A673 (cell line): ENCODE results near the gene PDGFRB. TPM values are rescaled to one million over a fixed set of nuclear protein-coding genes. Genes with fewer than 3 reads are reported as not detected.

Experiments used
- BruUV-seq: library from RNA; stranded (reverse); fragments of 400-500 nt; replicated peaks from 2 replicates; lab custom pipeline; 2021; lab: Mats Ljungman, UMichigan
- CTCF ChIA-PET: fragments of 300-600 bp; sonication (Branson Sonifier 250); formaldehyde crosslinking; loops from one replicate; lab custom pipeline; 2022; ENCODE audit warnings: antibody characterized with exemption; lab: Charles Lee
- POLR2A ChIA-PET: fragments of 300-600 bp; sonication (Branson Sonifier 250); formaldehyde crosslinking; loops from one replicate; lab custom pipeline; 2022; ENCODE audit warnings: antibody characterized with exemption; ENCODE audit not compliant: low non-redundant PET; lab: Charles Lee
- DNase-seq: peaks from one replicate; pipeline ENCODE4 v3.0.0-alpha.2; 2015; ENCODE audit warnings: low spot score
- H3K27ac ChIP-seq: fragments of 200-600 bp; sonication (generic); 2 replicates; pipeline ENCODE4 v1.5.1; 2016; ENCODE audit warnings: mixed run types, low read depth, mild to moderate bottlenecking, mixed read lengths, antibody characterized with exemption, low read length; ENCODE audit not compliant: poor library complexity, severe bottlenecking
- H3K27me3 ChIP-seq: fragments of 200-600 bp; sonication (generic); replicated peaks from 2 replicates; pipeline ENCODE4 v1.6.1; 2017; ENCODE audit warnings: mixed run types, low read depth, mild to moderate bottlenecking, mixed read lengths, antibody characterized with exemption, low read length; ENCODE audit not compliant: insufficient read depth, poor library complexity
- H3K36me3 ChIP-seq: fragments of 200-600 bp; sonication (generic); 2 replicates; pipeline ENCODE4 v1.6.1; 2016; ENCODE audit warnings: mixed run types, mild to moderate bottlenecking, mixed read lengths, antibody characterized with exemption, low read length; ENCODE audit not compliant: insufficient read depth, poor library complexity, severe bottlenecking
- H3K4me1 ChIP-seq: fragments of 200-600 bp; sonication (generic); 2 replicates; pipeline ENCODE4 v1.6.1; 2017; ENCODE audit warnings: mixed run types, mild to moderate bottlenecking, mixed read lengths, antibody characterized with exemption, low read length; ENCODE audit not compliant: insufficient read depth, poor library complexity, severe bottlenecking
- H3K4me3 ChIP-seq: fragments of 200-600 bp; sonication (generic); 2 replicates; pipeline ENCODE4 v1.5.1; 2016; ENCODE audit warnings: low read depth, mixed run types, mild to moderate bottlenecking, mixed read lengths, low read length; ENCODE audit not compliant: poor library complexity, severe bottlenecking
- H3K9me3 ChIP-seq: fragments of 200-600 bp; sonication (generic); 2 replicates; pipeline ENCODE4 v1.6.1; 2016; ENCODE audit warnings: mixed run types, low read depth, mild to moderate bottlenecking, mixed read lengths, antibody characterized with exemption, low read length; ENCODE audit not compliant: poor library complexity, severe bottlenecking
- CTCF ChIP-seq: fragments of 300-800, 200-600 bp; sonication (generic); conservative IDR thresholded peaks from 2 replicates; pipeline ENCODE4 v1.5.1; 2017; ENCODE audit warnings: low read depth, mild to moderate bottlenecking, antibody characterized with exemption, low read length, moderate library complexity, mixed read lengths
- EZH2 ChIP-seq: fragments of 200-600 bp; sonication (generic); IDR thresholded peaks from 2 replicates; pipeline ENCODE4 v1.6.1; 2017; ENCODE audit warnings: borderline replicate concordance, low read depth, mild to moderate bottlenecking, mixed read lengths, antibody characterized with exemption, low read length; ENCODE audit not compliant: poor library complexity, severe bottlenecking
- intact Hi-C: fragments of 100-400 bp; cut with micrococcal nuclease; formaldehyde crosslinking; loops from one replicate; pipeline ENCODE4 v1.10.0; 2022; ENCODE audit not compliant: unreplicated experiment
- total RNA-seq: library from RNA; stranded (reverse); gene quantifications from 2 replicates; pipeline ENCODE4 v1.2.3, GENCODE V29; 2021

The PDGFRB gene
- total RNA-seq, 1 experiment from 2014 or later: 25.9 TPM

GRCh38 chr5:150147670-150148069, 8.0 kb downstream of the PDGFRB start:
- Histone ChIP-seq H3K27ac (no peak overlapping the region), H3K4me3 (no peak overlapping the region), H3K27me3 (no peaks in the 10 kb centered on the region), H3K9me3 (no peaks in the 10 kb centered on the region), H3K36me3 (no peaks in the 10 kb centered on the region), H3K4me1 (peaks cover 30% of the 10 kb centered on the region)
- TF ChIP-seq EZH2 (no peak), CTCF (no peak)
- BruUV-seq: no TSS peak
- CTCF ChIA-PET: no interaction called here
- intact Hi-C loops: no loop called here
- no peak for DNase-seq
- POLR2A ChIA-PET: no interaction called here

- no TSS peak for BruUV-seq
- DNase-seq: no peak
- intact Hi-C loops: no loop called here
- Histone ChIP-seq H3K4me3 (no peak overlapping the region), H3K9me3 (no peaks in the 10 kb centered on the region), H3K27me3 (no peaks in the 10 kb centered on the region), H3K36me3 (no peaks in the 10 kb centered on the region), H3K4me1 (peaks cover 33% of the 10 kb centered on the region), H3K27ac (no peak overlapping the region)
- CTCF ChIA-PET: no interaction called here
- TF ChIP-seq EZH2 (no peak), CTCF (no peak)
- POLR2A ChIA-PET: no interaction called here
These were observed 8.6 kb downstream of the PDGFRB start for GRCh38 chr5:150146862-150147601.

GRCh38 chr5:150146235-150146634, 9.4 kb downstream of the PDGFRB start:
- intact Hi-C loops: no loop called here

More at GRCh38 chr5:150146235-150146634, 9.4 kb downstream of the PDGFRB start:
- no peak for TF ChIP-seq EZH2
- no peak for TF ChIP-seq CTCF
- H3K4me1 ChIP-seq: peaks cover 33% of the 10 kb centered on the region
- no peak overlapping the region for H3K4me3 ChIP-seq
- no peaks in the 10 kb centered on the region for H3K9me3 ChIP-seq
- no peaks in the 10 kb centered on the region for H3K36me3 ChIP-seq
- no peaks in the 10 kb centered on the region for H3K27me3 ChIP-seq
- CTCF ChIA-PET: no interaction called here
- POLR2A ChIA-PET: no interaction called here
- no peak overlapping the region for H3K27ac ChIP-seq
- DNase-seq: no peak
- no TSS peak for BruUV-seq
